Inferior parietal cortex (tissue), 1 donor: ENCODE measurements around the gene RAPGEF4.

Source experiments
- DNase-seq: peaks from one replicate; pipeline ENCODE4 v3.0.0-alpha.2; 2016; ENCODE audit errors: extremely low spot score

Gene RAPGEF4

DNA sequence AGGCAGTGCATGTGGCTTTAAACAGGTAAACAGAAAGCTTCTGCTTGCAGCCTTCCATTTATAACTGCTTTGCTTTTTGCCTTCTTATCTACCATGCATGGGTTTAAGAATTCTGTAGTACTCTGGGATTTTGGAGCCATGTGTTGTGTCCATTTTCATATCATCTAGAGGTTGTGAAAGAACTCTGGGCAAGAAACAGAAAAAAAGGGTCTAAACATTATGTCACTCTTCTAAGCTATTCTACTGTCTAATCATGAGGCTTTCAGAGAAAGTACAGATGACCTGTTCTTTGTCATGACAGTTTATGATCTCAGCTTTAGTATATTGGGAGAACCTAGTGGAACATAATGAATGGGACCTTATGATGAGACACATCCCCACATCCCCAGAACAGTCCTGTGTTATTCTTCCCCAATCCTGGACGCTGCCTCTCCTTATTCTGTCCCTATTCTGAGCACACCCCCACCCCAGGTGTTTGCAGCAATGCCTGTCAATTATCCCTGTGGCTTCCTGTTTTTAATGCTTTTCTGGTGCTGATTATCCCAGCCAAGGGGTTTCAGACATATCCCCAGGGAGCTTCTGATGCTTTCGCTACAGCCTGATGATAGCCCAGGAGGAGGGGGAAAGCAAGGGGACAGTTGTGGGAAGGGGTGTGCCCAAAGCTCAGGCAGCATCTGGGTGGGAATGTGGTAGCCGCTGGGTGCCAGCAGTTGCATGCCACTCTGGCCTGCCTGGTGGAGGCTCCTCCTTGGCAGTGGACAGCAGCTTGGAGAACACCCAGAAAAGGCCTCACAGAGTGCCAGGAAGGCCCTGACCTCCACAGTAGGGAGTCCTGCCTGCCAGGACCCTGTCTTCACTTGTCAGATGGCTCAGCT is 170.5 kb downstream of the RAPGEF4 start:
- no peak for DNase-seq

DNA sequence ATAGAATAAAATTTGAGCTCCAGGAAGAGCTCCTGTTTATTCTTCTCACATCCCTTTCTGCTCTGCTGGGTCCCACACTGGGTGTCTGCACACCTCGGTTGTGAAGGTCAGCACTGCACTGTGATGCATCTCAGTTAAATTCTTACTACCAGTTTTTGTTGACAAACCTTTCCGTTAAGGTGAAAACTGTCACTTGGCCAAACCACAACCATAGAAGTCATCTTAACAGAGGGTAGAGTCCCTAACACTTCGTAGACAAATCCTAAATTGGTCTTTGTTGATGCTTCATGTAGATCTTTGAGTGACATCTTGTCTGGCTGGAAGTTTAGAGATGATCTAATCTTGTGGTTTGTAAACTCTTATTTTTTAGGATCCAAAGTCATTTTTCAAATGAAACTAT is 172.6 kb downstream of the RAPGEF4 start:
- DNase-seq, result no peak

DNA sequence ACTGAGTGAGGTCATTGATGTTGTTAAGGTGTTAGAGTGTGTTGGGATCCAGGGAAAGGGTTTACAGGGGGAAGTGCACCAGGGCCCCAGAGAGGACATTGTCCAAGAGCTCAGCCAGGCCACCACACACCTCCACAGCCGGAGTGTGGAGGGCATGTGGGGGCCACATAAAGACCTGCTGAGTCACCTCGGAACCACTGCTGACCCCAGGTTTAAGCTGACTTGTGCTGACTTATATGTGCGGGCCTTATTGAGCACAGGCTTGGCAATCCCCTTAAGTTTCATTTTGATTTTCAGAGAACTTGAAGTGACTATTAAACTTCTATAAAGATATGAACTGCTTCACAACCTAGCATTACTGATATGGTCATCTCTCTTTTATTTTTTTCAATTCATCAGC is 173.8 kb downstream of the RAPGEF4 start:
- no peak for DNase-seq

DNA sequence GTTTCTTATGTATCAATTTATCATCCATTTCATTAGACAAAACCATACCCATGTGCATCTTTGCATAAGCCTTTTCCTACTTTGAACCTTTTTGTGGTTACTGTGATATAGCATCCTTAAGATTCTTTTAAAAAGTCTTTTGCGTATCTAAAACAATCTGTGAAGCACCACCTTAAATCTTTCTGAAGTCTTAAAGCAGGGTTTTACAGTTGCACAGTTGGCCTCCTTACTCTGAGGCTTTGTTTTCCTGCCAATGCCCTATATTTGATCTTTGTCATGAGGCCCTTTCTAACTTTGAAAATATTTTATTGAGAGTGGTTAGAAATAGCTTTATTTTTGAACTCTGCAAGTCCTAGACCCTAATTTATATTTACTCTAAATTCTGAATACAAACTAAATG is 176.6 kb downstream of the RAPGEF4 start:
- DNase-seq, result no peak

DNA sequence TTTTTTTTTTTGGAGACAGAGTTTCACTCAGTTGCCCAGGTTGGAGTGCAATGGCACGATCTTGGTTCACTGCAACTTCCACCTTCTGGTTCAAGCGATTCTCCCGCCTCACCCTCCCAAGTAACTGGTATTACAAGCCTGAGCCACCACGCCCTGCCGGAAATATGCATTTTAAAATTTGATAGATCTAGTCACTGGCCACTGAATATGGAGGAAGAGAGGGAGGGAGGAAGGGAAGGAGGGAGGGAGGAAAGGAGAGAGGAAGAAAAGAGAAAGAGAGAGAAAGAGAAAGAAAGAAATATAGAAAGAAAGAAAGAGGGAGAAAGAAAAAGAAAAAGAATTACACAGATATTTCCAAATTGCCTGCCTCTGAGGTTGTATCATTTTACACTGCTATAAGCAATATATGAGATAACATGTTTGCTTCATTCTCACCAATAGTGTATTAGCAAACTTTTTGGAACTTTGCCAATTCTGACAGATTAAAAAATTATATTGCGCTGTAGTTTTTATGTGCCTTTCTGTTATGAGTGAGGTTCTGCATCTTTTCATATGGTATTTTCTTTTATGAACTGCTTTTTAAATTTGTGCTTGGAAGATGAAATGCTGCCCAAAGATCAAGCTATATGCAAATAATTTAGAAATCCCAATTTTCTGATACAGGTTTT is 178.8 kb downstream of the RAPGEF4 start:
- no peak for DNase-seq

DNA sequence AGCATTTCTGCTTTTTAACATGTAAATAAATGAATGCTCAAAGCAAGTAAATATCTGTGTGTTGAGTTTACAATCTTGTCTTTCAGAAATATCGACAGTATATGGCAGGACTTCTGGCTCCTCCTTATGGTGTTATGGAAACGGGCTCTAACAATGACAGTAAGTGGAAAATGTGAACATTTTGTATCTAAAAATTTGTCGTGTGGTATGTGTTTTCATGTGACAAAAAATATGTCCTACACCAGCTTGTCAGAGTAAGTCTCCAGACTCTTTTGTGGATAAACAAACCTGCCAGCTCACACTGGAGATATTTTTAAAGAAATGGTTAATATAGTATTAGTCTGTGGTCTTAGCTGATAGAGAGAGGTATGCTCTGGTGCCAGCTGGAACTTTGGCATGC is 182.1 kb downstream of the RAPGEF4 start:
- DNase-seq, result no peak

DNA sequence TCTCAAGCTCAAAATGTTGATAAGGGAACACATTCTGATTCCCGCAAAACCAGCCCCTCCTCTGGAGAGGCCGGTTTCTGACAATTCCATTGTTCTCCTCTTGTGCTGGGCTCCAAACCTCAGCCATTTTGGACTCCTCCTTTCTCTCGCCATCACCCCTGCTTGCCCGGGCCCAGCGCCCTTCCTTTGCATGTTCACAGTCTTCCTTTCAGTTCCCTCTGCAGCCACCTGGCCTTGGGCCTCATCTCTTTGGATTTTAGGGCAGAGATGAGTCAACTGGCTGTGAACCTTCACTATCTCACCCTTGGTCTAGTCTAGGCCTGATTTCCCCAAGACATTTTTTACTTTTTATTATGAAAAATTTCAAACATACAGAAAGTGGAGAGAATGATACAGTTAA is 184.1 kb downstream of the RAPGEF4 start:
- no peak for DNase-seq

DNA sequence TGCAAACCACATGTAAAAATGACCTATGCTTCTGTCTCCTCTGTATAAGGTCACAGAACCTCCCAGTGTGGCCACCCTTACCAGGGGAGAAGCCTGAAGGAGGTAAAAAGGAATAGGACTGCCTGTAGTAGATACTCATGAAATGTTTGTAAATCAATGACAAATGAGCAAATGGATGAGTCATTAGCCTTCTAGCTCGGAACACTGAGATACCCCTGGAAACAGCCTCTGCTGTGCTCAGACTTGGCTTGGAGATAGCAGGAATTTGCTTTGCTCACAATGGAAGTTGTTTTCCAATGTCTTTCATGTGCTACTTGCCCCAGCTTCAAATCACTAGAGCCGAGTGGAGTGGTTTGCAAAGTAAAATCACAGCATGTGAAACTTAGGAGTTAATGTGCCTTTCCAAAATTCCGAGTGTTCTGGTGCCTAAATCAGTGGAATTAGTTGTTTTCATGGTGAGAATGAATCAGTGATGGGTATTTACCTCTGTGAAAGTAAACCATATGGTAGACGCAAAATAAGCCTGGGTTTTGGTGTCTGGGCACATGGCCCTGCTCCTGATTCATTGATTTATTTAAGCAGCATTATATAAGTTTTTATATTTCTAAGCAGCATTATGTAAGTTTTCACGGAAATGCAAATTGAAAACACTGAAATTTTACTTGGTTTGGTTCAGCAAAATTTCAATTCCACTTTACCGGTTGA is 186.0 kb downstream of the RAPGEF4 start:
- DNase-seq, result peak; percentile 61

DNA sequence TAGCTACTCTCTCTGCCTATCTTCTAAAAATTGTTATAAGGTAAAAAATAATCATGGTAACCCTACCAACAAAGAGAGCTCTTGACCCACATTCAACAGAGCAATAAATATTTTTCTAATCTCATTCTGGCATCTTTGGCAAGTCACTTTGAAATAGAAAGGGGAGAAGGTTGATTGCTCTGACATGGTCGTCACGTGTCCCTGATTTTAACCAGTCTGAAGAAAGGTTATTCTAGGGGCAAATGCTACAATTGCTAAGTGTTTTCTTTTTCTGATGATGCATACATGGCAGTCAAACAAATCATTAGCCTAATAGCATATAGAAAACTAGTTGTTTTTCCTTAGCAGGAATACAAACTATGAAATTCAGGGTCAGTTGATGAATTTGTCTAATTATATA is 186.7 kb downstream of the RAPGEF4 start:
- DNase-seq, result no peak

DNA sequence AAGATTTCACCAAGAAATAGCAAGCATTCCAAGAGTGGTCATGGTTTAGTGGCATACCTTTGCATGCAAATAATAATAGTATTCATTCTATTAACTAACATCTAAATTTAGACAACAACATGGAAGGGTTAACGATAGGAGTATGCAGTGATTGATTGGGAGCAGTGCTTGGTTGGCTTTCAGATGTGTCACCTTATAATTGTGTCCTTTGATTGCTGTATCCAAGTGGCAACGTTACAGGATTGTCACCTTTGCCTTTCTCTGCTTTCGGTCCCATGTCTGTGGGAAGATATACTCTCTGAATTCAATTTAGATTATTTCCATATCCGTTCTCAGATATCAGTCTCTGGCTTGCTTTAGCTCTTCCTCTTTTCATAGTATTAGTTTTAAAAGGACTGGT is 187.2 kb downstream of the RAPGEF4 start:
- DNase-seq, result no peak

DNA sequence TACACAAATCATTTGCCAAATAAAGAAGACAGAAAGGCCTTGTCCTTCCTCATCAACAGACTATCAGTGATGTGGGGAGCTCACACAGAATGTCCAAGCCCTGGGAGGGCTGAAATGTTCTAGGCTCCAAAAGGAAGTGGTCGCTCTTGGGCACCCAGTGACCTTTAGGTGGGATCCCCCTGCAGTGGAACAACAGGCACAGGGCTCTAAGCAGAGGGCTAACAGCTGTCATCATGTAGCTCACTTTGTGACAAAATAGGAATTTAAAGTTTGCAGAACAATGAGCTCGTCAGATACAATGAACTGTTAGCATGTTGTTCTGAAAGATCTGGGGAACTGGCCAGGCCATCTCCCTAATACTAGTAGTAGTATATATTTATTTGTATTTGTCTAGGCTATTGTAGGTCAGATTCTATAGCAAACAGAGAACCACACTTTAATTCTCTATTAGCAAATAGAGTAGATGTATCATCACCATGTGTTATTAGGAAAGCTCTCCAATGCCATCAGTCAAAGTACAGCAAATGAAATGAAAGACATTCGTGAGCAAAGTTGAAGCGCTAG is 188.5 kb downstream of the RAPGEF4 start:
- no peak for DNase-seq

DNA sequence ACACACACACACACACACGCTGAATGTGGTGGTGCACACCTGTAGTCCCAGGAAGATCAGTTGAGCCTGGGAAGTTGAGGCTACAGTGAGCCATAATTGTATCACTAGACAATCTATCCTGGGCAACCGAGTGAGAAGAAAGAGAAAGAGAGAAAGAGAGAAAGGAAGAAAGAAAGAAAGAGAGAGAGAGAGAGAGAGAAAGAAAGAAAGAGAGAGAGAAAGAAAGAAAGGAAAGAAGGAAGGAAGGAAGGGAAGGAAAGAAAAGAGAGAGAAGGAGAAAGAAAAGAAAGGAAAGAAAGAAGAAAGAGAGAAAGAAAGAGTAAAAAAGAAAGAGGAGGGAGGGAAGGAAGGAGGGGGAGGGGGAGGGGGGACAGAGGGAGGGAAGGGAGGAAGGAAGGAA is 190.0 kb downstream of the RAPGEF4 start:
- no peak for DNase-seq

DNA sequence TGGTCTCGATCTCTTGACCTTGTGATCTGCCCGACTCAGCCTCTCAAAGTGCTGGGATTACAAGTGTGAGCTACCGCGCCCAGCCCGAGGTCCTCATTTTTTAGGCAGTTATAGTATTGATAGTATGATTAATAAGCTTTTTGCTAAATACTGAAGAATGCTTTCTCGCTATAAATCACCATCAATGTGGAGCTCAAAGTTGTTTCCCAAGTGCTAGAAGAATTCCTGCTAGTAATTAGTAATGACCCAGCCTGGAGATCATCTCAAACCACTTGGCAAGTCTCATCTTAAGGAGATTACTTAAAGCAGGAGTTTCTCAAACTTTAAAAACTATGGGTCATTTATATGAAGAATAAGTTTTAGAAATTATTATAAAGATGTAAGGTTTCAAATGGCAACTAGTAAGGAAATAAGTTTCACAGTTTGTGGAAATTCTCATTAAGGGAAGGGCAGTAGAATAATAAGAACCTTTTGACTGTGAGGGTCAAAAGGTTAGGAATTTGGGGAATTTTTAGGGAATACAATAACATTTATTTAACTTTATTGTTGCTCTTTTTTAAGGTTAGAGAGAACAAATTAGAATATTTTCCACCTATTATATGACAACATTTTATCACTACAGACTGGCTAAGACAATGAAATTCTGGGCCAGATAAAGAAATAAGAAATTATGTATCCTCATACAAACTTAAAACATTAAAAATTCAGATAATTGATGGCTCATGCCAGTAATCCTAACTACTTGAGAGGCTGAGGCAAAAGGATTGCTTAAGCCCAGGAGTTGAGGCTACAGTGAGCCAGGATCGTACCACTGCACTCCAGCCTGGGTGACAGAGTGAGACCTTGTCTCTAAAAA is 191.4 kb downstream of the RAPGEF4 start:
- DNase-seq, result no peak

DNA sequence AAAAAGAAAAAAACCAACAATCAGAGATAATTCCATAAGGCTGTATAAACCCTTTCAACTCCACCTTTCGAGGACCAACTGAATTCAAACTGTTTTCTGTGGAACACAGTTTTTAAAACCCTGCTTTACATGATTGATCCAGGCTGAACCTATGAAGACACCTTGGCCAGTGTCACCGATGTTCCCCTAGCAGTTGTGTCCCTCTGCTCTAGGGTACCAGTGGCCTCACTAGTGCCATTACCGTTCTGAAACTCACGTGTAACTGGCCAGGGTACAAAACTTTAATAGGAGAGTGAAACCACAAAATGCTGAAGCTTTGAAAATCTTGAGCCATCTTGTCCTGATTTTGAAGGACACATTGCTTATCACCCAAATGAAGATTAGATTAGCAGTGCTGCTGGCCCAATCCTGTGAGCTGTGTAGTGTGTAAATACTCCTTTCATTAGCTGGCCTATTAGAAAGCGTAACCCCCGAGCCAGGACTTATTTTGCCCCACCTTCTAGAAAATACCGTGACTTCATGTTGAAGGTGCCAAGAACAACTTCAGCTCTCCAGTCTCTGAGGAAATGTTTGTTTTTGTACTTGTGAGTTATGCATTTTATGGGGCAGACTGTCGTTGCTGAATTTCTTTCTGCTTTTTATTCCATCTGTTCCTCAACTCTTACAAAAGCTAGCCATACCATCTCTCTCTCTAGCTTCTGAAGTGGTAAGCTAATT is 192.2 kb downstream of the RAPGEF4 start:
- DNase-seq, result no peak

DNA sequence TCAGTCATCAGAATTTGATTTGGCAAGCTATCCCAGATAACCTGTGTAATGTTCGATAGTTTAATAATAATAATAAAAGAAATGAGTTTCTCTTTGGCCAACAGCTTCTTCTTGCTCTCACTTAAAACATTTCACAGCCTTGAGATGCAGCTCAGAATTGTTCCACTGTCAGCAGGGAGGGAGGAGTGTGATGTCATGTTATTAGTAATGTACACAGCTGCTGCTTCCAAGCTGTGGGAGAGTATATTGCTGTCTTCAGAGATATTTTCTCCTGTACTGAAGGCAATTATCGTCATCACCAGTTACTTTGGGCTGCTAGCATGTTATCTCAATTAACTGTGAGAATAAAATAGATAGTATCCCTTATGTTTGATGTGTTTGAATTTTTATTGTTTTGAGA is 193.1 kb downstream of the RAPGEF4 start:
- DNase-seq, result no peak

DNA sequence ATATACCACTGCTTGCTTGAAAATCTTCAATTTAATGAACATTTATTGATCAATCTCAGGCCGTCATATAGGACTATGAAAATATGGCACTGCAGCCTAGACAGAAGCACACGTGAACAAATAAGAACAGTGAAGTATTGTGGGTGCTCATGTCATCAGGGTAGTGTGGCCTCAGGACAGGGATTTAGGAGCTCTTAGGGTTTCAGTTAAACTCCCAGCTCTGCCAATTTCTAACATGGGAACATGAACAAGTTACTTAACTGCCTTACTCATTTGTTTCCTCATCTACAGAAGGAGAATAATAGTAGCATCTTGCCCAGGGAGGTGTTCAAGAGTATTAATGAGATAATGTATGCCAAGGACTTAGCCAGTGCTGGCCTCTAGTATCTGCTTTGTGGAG is 194.0 kb downstream of the RAPGEF4 start:
- DNase-seq, result no peak

DNA sequence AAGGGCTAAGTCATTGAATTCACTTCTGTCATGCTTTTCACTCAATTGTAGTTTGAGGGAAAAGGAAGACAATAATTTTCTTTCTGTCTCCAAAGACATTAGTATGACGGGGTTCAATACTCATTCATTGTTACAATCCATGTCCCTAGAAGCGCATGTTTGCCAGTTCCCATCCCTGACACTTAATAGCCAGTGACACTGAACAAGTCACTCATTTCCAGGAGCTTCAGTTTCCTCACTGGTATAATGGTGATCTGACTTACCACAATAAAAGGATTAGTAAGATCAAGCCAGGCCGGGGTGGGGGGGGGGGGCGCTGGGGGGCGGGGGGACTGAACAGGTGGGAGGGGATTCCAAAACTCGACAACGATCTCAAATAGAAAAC is 195.2 kb downstream of the RAPGEF4 start:
- DNase-seq, result no peak

DNA sequence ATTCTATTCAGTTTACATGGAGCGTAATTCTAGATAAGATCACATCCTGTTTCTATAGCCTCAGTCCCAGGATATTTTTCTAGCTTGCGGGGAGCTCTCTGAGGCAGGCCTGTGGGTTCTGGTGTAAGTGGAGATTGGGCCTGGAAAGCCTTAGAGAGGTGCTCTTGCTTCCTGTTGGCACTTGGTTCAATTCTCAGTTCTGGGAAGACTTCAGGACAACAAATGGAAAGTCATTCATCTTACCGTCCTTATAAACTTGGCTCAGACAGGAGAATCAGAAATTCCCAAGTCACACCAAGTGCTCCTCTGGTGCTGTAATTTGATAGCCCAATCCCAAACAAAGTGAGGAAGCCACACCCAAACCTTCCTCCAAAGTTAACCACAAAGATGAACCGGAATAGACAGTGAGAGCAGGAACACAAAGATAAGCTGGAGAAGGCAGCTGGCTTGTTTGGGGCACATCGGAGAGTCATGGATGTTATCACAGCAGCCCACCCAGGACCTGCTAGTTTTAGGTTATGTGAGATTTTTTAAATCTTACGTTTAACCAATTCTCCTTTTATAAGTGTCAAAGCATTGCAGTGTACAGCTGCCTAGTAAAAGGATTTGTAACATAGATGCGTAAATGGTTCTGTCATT is 195.7 kb downstream of the RAPGEF4 start:
- DNase-seq, result no peak

DNA sequence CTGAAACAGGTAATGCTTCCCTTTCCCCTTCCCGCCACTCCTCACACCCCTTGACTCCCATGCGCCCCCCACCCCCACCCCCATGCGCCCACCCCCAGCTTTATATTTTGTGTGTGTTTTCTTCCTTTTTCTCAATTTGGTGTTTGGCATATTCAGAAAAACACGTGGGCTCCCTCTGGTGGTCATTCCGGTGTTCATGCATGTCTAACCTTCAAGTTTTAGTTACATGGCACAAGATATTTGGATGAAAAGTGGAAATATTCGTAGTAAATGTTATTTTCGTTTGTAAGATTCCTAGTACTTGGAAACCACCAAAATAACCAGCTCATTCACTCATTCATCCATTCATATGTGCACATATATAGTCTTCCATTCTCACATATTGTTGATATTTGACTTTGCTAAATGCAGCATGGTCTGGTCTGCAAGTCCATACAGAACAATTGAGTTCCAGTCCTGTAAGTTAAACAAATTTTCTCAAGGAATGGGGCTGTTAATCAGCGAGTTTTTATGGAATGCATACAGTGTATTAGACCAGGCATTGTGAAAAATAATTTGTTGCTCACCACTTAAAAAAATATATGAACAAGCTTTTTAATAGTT is 196.4 kb downstream of the RAPGEF4 start:
- DNase-seq, result peak; percentile 85
